IPS DF 6.9 (cell line): ENCODE results near the gene LRP1.

Source experiments
- DNase-seq: peaks from one replicate; pipeline ENCODE4 v3.0.0-alpha.2; 2013; ENCODE audit warnings: low read depth, low spot score
- H3K27ac ChIP-seq: one replicate; pipeline ENCODE4 v1.5.1; 2013; ENCODE audit warnings: low read length, control low read depth
- H3K27me3 ChIP-seq: 2 replicates; pipeline ENCODE4 v1.6.1; 2013; ENCODE audit warnings: mild to moderate bottlenecking, low read length; ENCODE audit not compliant: control insufficient read depth, insufficient read depth
- H3K36me3 ChIP-seq: 2 replicates; pipeline ENCODE4 v1.6.1; 2013; ENCODE audit warnings: low read length; ENCODE audit not compliant: control insufficient read depth, insufficient read depth
- H3K4me1 ChIP-seq: 2 replicates; pipeline ENCODE4 v1.6.1; 2013; ENCODE audit warnings: low read length; ENCODE audit not compliant: control insufficient read depth, insufficient read depth
- H3K4me3 ChIP-seq: 2 replicates; pipeline ENCODE4 v1.5.1; 2013; ENCODE audit warnings: mild to moderate bottlenecking, low read length
- H3K9me3 ChIP-seq: 2 replicates; pipeline ENCODE4 v1.6.1; 2013; ENCODE audit warnings: low read length, inconsistent platforms; ENCODE audit not compliant: control insufficient read depth, insufficient read depth
- WGBS: extraction: QIAGEN DNeasy Blood & Tissue Kit; methylation state at CpG from one replicate; pipeline ENCODE4 v1.1.7; 2013; ENCODE audit warnings: mixed read lengths, missing lambda C conversion rate; ENCODE audit not compliant: insufficient read length, insufficient coverage; 5-methylcytosine and 5-hydroxymethylcytosine counted together

The LRP1 gene

GRCh38 chr12:57149245-57149900, 21.1 kb downstream of the LRP1 start:
- DNase-seq: no peak
- no CpG with 5 or more reads among the region's 13 CpGs for WGBS
- H3K27ac ChIP-seq: no peak overlapping the region
- no peaks in the 10 kb centered on the region for H3K9me3 ChIP-seq
- H3K4me3 ChIP-seq: no peak overlapping the region
- peaks cover 40% of the 10 kb centered on the region for H3K36me3 ChIP-seq
- peaks cover 1% of the 10 kb centered on the region; the same call in 1 of the 2 replicates for H3K4me1 ChIP-seq
- H3K27me3 ChIP-seq: no peaks in the 10 kb centered on the region

- H3K27ac ChIP-seq: no peak overlapping the region
- H3K36me3 ChIP-seq: peaks cover 39% of the 10 kb centered on the region
Measured at GRCh38 chr12:57150400-57151000, 22.2 kb downstream of the LRP1 start.

GRCh38 chr12:57151741-57152630, 23.7 kb downstream of the LRP1 start:
- Histone ChIP-seq H3K9me3 (no peaks in the 10 kb centered on the region), H3K4me3 (no peak overlapping the region), H3K27me3 (no peaks in the 10 kb centered on the region), H3K27ac (no peak overlapping the region), H3K36me3 (peaks cover 33% of the 10 kb centered on the region), H3K4me1 (0 out of 2 replicates have a peak, but pooled peaks cover 1% of the 10 kb centered on the region)
- DNase-seq: no peak
- WGBS: no CpG with 5 or more reads among the region's 17 CpGs

More at GRCh38 chr12:57150400-57151000, 22.2 kb downstream of the LRP1 start:
- peaks cover 1% of the 10 kb centered on the region; the same call in 1 of the 2 replicates for H3K4me1 ChIP-seq
- H3K4me3 ChIP-seq: no peak overlapping the region
- no peak for DNase-seq
- H3K27me3 ChIP-seq: no peaks in the 10 kb centered on the region
- H3K9me3 ChIP-seq: no peaks in the 10 kb centered on the region
- no CpG with 5 or more reads among the region's 6 CpGs for WGBS

GRCh38 chr12:57152639-57153038, 24.4 kb downstream of the LRP1 start:
- no peak overlapping the region for H3K27ac ChIP-seq
- H3K9me3 ChIP-seq: no peaks in the 10 kb centered on the region
- WGBS: no CpG with 5 or more reads among the region's 4 CpGs
- peaks cover 30% of the 10 kb centered on the region for H3K36me3 ChIP-seq
- H3K4me1 ChIP-seq: 0 out of 2 replicates have a peak, but pooled peaks cover 1% of the 10 kb centered on the region
- no peak overlapping the region for H3K4me3 ChIP-seq
- H3K27me3 ChIP-seq: no peaks in the 10 kb centered on the region
- DNase-seq: no peak

GRCh38 chr12:57153415-57153997, 25.2 kb downstream of the LRP1 start:
- WGBS: no CpG with 5 or more reads among the region's 1 CpG
- Histone ChIP-seq H3K27ac (no peak overlapping the region), H3K4me3 (no peak overlapping the region), H3K4me1 (0 out of 2 replicates have a peak, but pooled peaks cover 1% of the 10 kb centered on the region), H3K9me3 (no peaks in the 10 kb centered on the region), H3K27me3 (no peaks in the 10 kb centered on the region), H3K36me3 (peaks cover 36% of the 10 kb centered on the region)
- no peak for DNase-seq

- no peaks in the 10 kb centered on the region for H3K9me3 ChIP-seq
- H3K27ac ChIP-seq: no peak overlapping the region
- no peaks in the 10 kb centered on the region for H3K27me3 ChIP-seq
- no peak overlapping the region for H3K4me3 ChIP-seq
- no peak for DNase-seq
- WGBS: no CpG with 5 or more reads among the region's 6 CpGs
- H3K36me3 ChIP-seq: peaks cover 39% of the 10 kb centered on the region
- 0 out of 2 replicates have a peak, but pooled peaks cover 1% of the 10 kb centered on the region for H3K4me1 ChIP-seq
Measured at GRCh38 chr12:57154076-57154475, 25.8 kb downstream of the LRP1 start.

- no CpG with 5 or more reads among the region's 5 CpGs for WGBS
- no peak for DNase-seq
- Histone ChIP-seq H3K36me3 (peaks cover 36% of the 10 kb centered on the region), H3K4me3 (no peak overlapping the region), H3K9me3 (no peaks in the 10 kb centered on the region), H3K4me1 (0 out of 2 replicates have a peak, but pooled peaks cover 1% of the 10 kb centered on the region), H3K27ac (no peak overlapping the region), H3K27me3 (no peaks in the 10 kb centered on the region)
Measured at GRCh38 chr12:57154804-57155434, 26.6 kb downstream of the LRP1 start.

- Histone ChIP-seq H3K27me3 (no peaks in the 10 kb centered on the region), H3K9me3 (no peaks in the 10 kb centered on the region), H3K36me3 (peaks cover 51% of the 10 kb centered on the region), H3K4me1 (no peaks in the 10 kb centered on the region), H3K4me3 (no peak overlapping the region), H3K27ac (no peak overlapping the region)
- no CpG with 5 or more reads among the region's 16 CpGs for WGBS
- no peak for DNase-seq
Measured at GRCh38 chr12:57156701-57157403, 28.6 kb downstream of the LRP1 start.

GRCh38 chr12:57157588-57158173, 29.4 kb downstream of the LRP1 start:
- Histone ChIP-seq H3K36me3 (peaks cover 59% of the 10 kb centered on the region), H3K4me3 (no peak overlapping the region), H3K9me3 (no peaks in the 10 kb centered on the region), H3K4me1 (no peaks in the 10 kb centered on the region), H3K27me3 (no peaks in the 10 kb centered on the region), H3K27ac (no peak overlapping the region)
- WGBS: no CpG with 5 or more reads among the region's 5 CpGs
- no peak for DNase-seq
